Ovary (tissue), 9 donors: Measurements from ENCODE around the gene NCK2. TPM values are rescaled to one million over a fixed set of nuclear protein-coding genes. Genes with fewer than 3 reads are reported as not detected.

Experiments
- DNase-seq, 5 donors: peaks; one replicate each; pipeline ENCODE4 v3.0.0-alpha.2; 2019 to 2020
- H3K27ac ChIP-seq, 2 donors: fragments of 200-600 bp; one replicate each; pipeline versions ENCODE4 v1.5.1 to v1.8.0; 2019 to 2022
- H3K27me3 ChIP-seq: fragments of 200-600 bp; one replicate; pipeline ENCODE4 v1.8.0; 2022
- H3K36me3 ChIP-seq: fragments of 200-600 bp; sonication (generic); one replicate; pipeline ENCODE4 v1.5.1; 2019
- H3K4me1 ChIP-seq: one replicate; pipeline ENCODE4 v1.8.1; 2013; ENCODE audit warnings: mild to moderate bottlenecking, moderate library complexity; ENCODE audit not compliant: insufficient read depth
- H3K4me3 ChIP-seq: fragments of 200-600 bp; sonication (generic); one replicate; pipeline ENCODE4 v1.5.1; 2017
- H3K9me3 ChIP-seq, 2 donors: fragments of 200-600 bp in 1 of 2; sonication (generic) in 1 of 2; one replicate each; pipeline versions ENCODE4 v1.5.1 to v1.8.1; 2013 to 2019; ENCODE audit warnings: mild to moderate bottlenecking in 1 of 2, moderate library complexity in 1 of 2
- CTCF ChIP-seq, 3 donors: fragments of 450-650 bp in 2 of 3; fragments of 200-600 bp in 1 of 3; IDR thresholded peaks; one replicate each; pipeline versions ENCODE4 v1.5.1 to v1.8.0; 2016 to 2022; ENCODE audit warnings: antibody characterized with exemption in 3 of 3, mild to moderate bottlenecking in 1 of 3
- EP300 ChIP-seq: sonication (generic); formaldehyde crosslinking; IDR thresholded peaks from one replicate; pipeline ENCODE4 v1.6.1; 2017; ENCODE audit warnings: antibody characterized with exemption
- POLR2A ChIP-seq: fragments of 450-650 bp; IDR thresholded peaks from one replicate; pipeline ENCODE4 v1.6.1; 2017; ENCODE audit warnings: antibody characterized with exemption, mild to moderate bottlenecking, moderate library complexity
- WGBS, 3 donors: extraction: QIAGEN DNeasy Blood & Tissue Kit in 1 of 3; methylation state at CpG; one replicate each; pipeline versions ENCODE4 v1.1.5 to v1.1.7; 2013 to 2017; 5-methylcytosine and 5-hydroxymethylcytosine counted together
- intact Hi-C, 4 donors: fragments of 100-400 bp; cut with DNase I; formaldehyde crosslinking; loops; one replicate each; pipeline versions ENCODE4 v1.11.0 to v1.15.1; 2022 to 2023
- polyA plus RNA-seq, 2 donors: library from polyadenylated mRNA; stranded (reverse); fragments of 200-250 nt in 1 of 2; fragments of 350-450 nt in 1 of 2; fragmentation: Illumina TruSeq in 1 of 2; extraction: RNeasy Lipid Tissue Mini Kit (QIAGEN cat#74804) in 1 of 2; gene quantifications; one replicate each; pipeline ENCODE4 v1.2.3, GENCODE V29; 2013 to 2014
- total RNA-seq, 7 donors: library from RNA; depleted of rRNA in 2 of 7; stranded (reverse); fragments of >200 nt in 2 of 7; fragmentation: NEBNext Ultra II Directional in 3 of 7; extraction: Animal tissue kit (Norgen Biotek cat#: 25700) in 3 of 7; gene quantifications; one replicate each; pipeline versions ENCODE4 v1.1.0 to v1.2.4, GENCODE V29; 2016 to 2023
- donor health status: DM: no; HTN: no; CAD: no; lungs with moderate emphysema.
- donor health status: DM: no; HTN: no; CAD: no.
- donor health status: Bipolar disorder and iron deficiency.
- donor health status: DM: yes; HTN: yes; CAD: no.
- donor health status: DM: no; HTN: no; CAD: no.
- donor health status: DM: yes; HTN: yes; CAD: no.

The NCK2 gene
- total and polyA plus RNA-seq, 9 donors, result 16.7 to 42.9 (median 31.2) TPM

- H3K27me3 ChIP-seq, result no peaks in the 10 kb centered on the region
- H3K27ac ChIP-seq, result no peak overlapping the region
- no peak overlapping the region for H3K4me3 ChIP-seq
- TF ChIP-seq CTCF (IDR thresholded peaks at IDR 0.05), result no peak
- no peak for TF ChIP-seq EP300
- no peak for TF ChIP-seq POLR2A
- H3K36me3 ChIP-seq, result no peaks in the 10 kb centered on the region
- WGBS, 3 donors, result 82 to 91% (median 83%) methylated on average over 3 of the region's 3 CpGs
- no peaks in the 10 kb centered on the region for H3K9me3 ChIP-seq
- intact Hi-C loops, result no loop called here
- peaks cover 2% of the 10 kb centered on the region for H3K4me1 ChIP-seq
- no peak for DNase-seq
Measured at GRCh38 chr2:105845976-105846375, 101.3 kb downstream of the NCK2 start.

GRCh38 chr2:105847056-105847455 lies 102.3 kb downstream of the NCK2 start:
- intact Hi-C loops, result no loop called here
- peaks cover 2% of the 10 kb centered on the region for H3K4me1 ChIP-seq
- no peaks in the 10 kb centered on the region for H3K9me3 ChIP-seq
- DNase-seq, result no peak
- H3K36me3 ChIP-seq, result no peaks in the 10 kb centered on the region
- no peak overlapping the region for H3K4me3 ChIP-seq
- H3K27me3 ChIP-seq, result no peaks in the 10 kb centered on the region
- no peak overlapping the region for H3K27ac ChIP-seq
- 90 to 95% (median 92%) methylated on average over 2 of the region's 2 CpGs for WGBS, 3 donors
- TF ChIP-seq POLR2A (no peak), CTCF (IDR thresholded peaks at IDR 0.05) (no peak), EP300 (no peak)

DNA sequence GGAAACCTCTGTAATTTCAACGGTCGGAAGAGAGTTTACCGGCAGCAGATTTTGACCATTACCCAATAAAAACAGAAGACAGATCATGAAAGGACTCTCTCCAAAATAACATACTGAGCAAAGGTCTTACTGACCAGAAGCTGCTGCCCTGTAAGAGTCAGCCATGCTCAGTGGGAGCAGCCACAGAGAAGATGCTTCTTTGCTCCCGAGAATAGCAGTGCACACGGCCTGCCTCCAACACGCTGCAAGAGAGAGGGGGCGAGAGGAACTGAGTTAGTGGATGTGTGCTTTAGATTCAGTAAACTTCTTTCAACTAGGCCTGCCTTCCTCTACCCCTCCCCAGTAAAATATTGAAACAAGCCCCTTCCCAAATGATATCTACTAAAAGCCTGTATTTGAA lies 103.7 kb downstream of the NCK2 start:
- WGBS, 3 donors, result 75 to 82% (median 81%) methylated on average over 7 of the region's 7 CpGs
- TF ChIP-seq POLR2A, result no peak
- no peak for TF ChIP-seq EP300
- no peak for TF ChIP-seq CTCF (IDR thresholded peaks at IDR 0.05)
- peaks cover 2% of the 10 kb centered on the region for H3K4me1 ChIP-seq
- DNase-seq, result no peak
- H3K4me3 ChIP-seq, result no peak overlapping the region
- intact Hi-C loops, result no loop called here
- no peaks in the 10 kb centered on the region for H3K27me3 ChIP-seq
- no peaks in the 10 kb centered on the region for H3K9me3 ChIP-seq
- H3K27ac ChIP-seq, result no peak overlapping the region
- H3K36me3 ChIP-seq, result no peaks in the 10 kb centered on the region

- Histone ChIP-seq H3K27me3 (no peaks in the 10 kb centered on the region), H3K9me3 (no peaks in the 10 kb centered on the region), H3K36me3 (no peaks in the 10 kb centered on the region), H3K27ac (no peak overlapping the region), H3K4me3 (no peak overlapping the region), H3K4me1 (no peaks in the 10 kb centered on the region)
- DNase-seq, result no peak
- intact Hi-C loops, result no loop called here
- TF ChIP-seq CTCF (IDR thresholded peaks at IDR 0.05) (no peak), POLR2A (no peak), EP300 (no peak)
- 96 to 97% (median 96%) methylated on average over 4 of the region's 4 CpGs for whole genome bisulfite sequencing, 3 donors
Measured at GRCh38 chr2:105849431-105850179, 104.9 kb downstream of the NCK2 start.
